GM12801 (cell line): Measurements from ENCODE around the gene IFI30.

Experiments used
- TF ChIP-seq, protein P1 (sequence below): IDR thresholded peaks from one replicate; pipeline ENCODE4 v1.5.1; 2011; ENCODE audit warnings: control low read depth; ENCODE audit not compliant: insufficient read length; ENCODE audit errors: extremely low read depth

IFI30 gene

GRCh38 chr19:18176367-18177310 is 3.0 kb downstream of the IFI30 start:
- TF ChIP-seq, protein P1, sequence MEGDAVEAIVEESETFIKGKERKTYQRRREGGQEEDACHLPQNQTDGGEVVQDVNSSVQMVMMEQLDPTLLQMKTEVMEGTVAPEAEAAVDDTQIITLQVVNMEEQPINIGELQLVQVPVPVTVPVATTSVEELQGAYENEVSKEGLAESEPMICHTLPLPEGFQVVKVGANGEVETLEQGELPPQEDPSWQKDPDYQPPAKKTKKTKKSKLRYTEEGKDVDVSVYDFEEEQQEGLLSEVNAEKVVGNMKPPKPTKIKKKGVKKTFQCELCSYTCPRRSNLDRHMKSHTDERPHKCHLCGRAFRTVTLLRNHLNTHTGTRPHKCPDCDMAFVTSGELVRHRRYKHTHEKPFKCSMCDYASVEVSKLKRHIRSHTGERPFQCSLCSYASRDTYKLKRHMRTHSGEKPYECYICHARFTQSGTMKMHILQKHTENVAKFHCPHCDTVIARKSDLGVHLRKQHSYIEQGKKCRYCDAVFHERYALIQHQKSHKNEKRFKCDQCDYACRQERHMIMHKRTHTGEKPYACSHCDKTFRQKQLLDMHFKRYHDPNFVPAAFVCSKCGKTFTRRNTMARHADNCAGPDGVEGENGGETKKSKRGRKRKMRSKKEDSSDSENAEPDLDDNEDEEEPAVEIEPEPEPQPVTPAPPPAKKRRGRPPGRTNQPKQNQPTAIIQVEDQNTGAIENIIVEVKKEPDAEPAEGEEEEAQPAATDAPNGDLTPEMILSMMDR = no peak

DNA sequence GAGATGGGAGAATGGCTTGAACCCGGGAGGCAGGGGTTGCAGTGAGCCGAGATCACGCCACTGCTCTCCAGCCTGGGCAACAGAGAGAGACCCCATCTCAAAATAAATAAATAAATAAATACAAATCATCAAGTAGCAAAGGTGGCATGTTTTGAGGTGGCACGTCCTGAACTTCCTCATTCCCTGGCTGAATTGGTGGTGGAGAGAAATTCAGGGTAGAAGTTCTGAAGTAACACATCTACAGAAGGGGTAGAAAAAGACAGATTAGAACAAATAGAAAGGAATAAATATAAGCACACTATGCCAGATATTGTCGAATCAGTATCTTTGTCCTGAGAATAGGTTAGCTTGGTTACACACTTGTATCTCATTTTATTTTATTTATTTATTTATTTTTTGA is 6.3 kb downstream of the IFI30 start:
- TF ChIP-seq, protein P1 = no peak

GRCh38 chr19:18183529-18183928 is 9.9 kb downstream of the IFI30 start:
- TF ChIP-seq, protein P1 = no peak

DNA sequence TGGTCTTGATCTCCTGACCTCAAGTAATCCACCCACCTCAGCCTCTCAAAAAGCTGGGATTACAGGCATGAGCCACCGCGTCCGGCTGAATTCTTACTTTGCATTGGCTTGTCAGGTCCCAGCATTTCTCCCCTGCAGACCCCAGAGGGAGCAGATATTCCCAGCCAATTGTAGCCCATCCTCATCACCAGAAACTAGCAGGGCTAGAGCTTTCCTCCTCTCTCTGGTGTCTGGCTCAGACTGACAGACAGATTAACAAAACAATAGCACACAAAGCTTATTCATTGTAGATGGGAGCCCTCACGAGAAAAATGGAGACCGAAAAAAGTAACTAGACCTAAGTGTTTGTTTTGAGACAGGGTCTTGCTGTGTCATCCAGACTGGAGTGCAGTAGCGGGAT is 11.9 kb downstream of the IFI30 start:
- TF ChIP-seq, protein P1 = no peak

DNA sequence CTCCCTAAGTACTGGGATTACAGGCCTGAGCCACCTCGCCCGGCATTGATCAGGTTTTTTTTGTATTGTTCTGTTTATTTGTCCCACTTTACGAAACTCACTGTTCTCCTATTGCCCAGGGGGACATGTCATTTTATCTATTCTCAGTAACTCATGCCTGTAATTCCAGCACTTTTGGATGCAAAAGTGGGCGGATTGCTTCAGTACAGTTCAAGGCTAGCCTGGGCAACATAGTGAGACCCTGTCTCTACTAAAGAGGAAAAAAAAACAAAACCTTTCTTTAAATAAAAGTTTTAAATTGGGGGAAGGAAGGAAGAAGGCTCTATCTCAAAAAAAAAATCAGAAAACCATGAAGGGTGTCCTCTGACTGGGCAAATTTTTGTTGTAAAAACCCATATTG is 16.7 kb downstream of the IFI30 start:
- TF ChIP-seq, protein P1 = no peak

- TF ChIP-seq, protein P1 = no peak
Observed at GRCh38 chr19:18191640-18192062, 18.0 kb downstream of the IFI30 start.

GRCh38 chr19:18192673-18193387 is 19.2 kb downstream of the IFI30 start, which contains the start of gene MPV17L2:
MPV17L2 (plus strand) TSS chr19:18193218; CDS start chr19:18193282, 64 bp downstream.
- TF ChIP-seq, protein P1 = no peak
